C1 segment of cervical spinal cord (tissue), 14 donors: ENCODE measurements around the gene KLF4.

ENCODE experiments used
- DNase-seq, 14 donors: peaks; one replicate each; lab custom pipeline; 2025; lab: John Stamatoyannopoulos, UW

KLF4 gene

DNA sequence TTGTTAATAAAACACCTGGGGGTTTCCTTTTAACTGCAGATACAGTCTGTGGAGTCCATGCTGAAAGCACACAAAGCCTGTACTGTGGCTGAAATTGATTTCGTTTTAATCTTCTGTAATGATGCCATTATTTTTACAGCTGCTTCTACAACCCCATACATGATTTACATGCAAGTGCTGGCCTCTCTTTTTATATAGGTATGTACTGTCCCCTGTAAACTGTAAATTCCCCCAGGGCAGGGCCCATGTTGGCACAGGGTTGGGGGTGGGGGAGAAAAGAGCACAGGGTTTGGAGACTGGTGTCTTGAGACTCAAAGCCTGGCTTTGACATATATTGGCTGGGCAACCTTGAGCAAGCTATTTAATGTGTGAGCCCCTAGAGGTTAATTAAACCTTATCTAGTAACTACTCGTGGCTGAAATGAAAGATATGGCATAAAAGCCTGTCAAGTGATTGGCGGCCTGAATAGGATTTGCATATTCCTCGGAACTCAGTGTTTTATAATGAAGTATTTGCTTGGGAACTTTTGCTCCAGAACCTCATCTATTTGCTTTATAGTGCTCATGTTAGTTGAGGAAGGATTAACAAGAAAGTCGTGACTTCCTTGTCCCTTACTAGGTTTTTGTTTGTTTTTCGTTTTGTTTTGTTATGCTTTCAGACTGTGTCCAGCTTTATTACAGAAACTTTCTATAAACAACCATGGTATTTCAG, 34.0 kb downstream of the KLF4 start:
- DNase-seq, result no peak

DNA sequence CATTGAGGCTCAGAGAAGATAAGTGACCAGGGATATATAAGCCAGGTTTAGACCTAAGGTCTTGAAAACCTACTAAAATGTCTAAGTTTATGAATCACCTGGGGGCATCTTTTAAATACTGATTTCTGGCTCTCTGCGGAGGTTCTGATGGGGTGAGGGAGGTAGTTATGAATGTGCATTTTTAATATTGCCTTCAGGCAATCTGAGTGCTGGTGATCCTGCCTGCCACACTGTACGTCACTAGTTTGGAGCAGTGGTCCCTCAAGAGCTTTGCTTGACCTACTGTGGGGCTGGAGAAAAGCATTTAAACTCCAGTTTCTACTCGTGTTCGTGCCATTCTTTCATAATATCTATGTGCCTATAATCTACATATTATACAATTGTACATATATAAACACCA, 36.1 kb downstream of the KLF4 start:
- DNase-seq, result no peak

DNA sequence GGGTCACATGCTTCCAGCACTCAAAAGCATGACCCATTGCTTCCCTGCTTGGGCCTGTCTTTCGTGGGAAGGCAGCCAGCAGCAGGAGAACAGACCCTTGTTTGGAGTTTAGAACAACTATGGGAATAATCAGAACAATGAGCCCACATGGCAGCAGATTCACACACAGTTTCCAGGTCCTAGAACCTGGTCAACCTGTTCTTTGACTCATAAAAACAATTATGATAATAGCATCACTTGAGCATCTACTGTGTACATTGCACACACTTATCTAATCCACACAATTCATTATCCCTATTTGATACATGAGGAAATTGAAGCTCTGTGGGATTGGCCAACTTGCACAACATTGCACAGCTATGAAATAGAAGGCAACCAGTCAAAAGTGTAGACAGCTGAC, 41.7 kb downstream of the KLF4 start:
- no peak for DNase-seq

DNA sequence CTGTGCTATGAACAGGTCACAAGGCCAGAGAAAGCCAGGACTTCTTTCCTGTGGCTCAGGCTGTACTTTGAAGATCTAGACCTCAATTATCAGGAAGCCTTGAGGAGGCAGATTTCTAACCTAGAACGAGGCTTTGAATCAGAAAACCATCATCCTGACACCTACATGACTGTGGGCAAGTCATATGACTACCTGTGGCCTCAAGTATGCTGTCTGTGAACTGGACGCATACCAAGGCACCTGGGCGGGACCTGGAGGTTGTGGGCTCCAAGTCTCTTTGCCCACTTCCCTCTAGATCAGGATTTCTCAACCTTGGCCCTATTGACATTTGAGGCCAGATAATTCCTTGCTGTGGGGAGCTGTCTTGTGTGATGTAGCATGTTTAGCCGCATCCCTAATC, 42.5 kb downstream of the KLF4 start:
- no peak for DNase-seq

DNA sequence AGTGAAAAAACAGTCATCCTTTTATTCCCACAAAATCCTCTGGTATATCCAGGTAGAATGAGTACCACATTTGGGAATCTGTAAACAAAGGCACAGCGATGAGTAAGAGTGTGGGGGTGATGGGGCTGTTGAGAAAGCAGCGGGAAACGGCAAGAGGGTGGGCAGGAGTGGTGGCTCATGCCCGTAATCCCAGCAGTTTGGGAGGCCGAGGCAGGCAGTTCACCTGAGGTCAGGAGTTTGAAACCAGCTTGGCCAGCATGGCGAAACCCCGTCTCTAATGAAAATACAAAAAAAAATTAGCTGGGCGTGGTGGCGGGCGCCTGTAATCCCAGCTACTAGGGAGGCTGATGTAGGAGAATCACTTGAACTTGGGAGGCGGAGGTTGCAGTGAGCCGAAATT, 43.1 kb downstream of the KLF4 start:
- no peak for DNase-seq

DNA sequence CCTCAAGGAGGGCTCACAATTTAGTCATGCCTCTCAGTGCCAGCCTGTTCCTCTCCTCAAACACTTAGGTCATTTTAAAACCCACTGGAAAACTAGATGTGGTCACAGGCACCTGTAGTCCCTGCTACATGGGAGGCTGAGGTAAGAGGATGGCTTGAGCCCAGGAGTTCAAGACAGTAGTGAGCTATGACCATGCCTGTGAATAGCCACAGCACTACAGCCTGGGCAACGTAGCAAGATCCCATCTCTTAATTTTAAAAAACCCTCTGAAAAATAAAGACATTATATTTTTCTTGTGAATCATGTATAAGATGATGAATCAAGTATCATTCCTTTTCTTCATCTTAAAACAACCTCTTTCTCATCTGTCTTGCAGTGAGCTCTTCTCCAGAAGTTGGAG, 45.8 kb downstream of the KLF4 start:
- DNase-seq, result no peak

DNA sequence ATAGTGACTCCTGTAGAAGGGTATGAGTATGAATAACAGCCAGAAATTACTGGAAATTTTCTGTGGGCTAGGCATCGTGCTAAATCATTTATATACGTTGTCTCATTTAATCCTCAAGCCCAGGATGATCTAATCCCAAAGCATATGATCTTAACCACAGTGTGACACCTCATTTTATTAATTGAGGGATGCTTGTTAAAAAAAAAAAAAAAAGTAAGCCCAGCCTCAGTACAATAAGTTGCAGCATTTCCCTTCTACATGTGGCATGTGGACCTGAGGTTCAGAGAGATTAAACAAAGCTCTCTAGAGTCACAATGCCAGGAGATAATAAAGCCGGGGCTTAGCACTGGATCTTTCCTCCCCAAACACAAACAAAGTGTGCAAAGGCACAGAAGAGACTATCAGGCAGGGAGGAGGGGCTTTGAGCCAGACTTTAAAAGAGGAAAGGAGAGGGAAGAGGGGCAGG, 49.5 kb downstream of the KLF4 start:
- no peak for DNase-seq

DNA sequence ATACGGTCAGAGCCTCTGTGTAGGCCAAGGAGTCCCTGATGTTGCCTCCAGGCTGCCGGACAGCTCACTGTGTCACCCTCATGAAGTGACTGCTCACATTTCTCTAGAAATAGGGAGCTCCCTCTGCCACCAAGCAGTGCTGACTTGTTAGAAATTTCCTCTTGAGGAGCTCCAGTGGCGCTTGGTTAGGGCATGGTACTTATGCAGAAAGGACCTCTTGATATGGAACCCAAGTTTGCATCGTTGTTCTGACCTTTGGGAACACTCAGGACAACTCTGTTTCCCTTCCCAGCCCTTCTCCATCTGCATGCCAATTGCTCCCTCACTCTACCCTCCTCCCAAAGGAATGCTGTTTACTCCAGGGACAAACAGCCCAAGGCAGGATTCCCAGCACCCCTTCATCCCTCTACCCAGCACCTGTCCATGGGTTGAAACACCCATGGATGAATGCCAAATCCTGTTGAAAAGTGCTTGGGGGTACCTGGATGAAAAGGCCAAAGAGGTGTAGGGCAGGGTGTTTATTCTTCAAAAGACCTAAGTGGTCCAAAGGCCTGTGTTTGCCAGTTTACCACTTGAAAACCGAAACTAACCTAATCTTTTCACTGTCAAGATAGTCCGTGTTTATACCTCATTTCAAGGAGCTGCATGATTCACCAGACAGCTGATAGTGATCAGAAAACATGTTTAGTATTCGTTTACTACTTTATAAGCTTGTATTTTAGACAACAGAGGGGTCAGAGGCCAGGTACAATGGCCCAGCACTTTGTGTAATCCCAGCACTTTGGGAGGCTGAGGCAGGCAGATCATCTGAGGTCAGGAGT, 51.1 kb downstream of the KLF4 start:
- no peak for DNase-seq

DNA sequence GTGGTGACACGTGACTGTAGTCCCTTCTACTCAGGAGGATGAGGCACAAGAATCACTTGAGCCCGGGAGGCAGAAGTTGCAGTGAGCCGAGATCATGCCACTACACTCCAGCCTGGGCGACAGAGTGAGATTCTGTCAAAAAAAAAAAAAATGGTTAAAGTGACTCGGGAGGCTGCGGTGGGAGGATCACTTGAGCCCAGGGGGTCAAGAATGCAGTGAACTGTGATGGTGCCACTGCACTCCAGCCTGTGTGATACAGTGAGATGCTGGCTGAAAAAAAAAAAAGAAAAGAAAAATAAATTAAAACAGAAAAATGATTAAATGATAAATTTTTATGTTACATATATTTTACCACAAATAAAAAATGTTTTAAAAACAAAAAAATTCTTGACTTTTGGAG, 51.9 kb downstream of the KLF4 start:
- DNase-seq, result no peak

DNA sequence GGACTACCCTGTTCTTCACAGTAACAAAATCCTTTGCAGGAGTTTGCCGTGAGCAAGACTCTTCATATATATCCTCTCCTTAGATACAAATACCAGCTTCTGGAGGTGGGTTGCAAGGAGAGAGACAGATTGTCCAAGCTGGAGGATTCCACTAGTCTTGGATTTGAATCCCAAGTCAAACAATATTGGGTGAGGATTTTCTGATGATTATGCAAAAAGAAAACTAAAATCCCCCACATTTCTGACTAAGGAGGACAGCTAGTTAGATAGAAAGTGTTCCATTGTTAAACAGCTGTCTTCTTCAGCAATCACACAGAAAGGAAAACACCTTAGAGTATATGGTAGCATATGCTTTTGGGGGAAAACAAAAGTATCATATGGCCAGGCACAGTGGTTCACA, 54.2 kb downstream of the KLF4 start:
- no peak for DNase-seq
